Measurements from ENCODE around the gene RTCB. TPM values are rescaled to one million over a fixed set of nuclear protein-coding genes. Genes with fewer than 3 reads are reported as not detected.

RTCB gene
- total RNA-seq, 2 donors from 2014 or later = 52.3 to 92.2 TPM

GRCh38 chr22:32339190-32340012, 72.6 kb downstream of the RTCB start:
- peaks cover 42% of the 10 kb centered on the region for H3K27me3 Mint-ChIP-seq
- ATAC-seq (replicated peaks) = no peak
- no peaks in the 10 kb centered on the region for H3K4me1 Mint-ChIP-seq
- H3K36me3 Mint-ChIP-seq (ENCODE audit: low read depth) = no peaks in the 10 kb centered on the region
- no peaks in the 10 kb centered on the region for H3K9me3 Mint-ChIP-seq
- H3K27ac Mint-ChIP-seq = no peak overlapping the region
- H3K4me3 Mint-ChIP-seq = no peak overlapping the region

- ATAC-seq (replicated peaks) = no peak
- Mint-ChIP-seq H3K4me1 (no peaks in the 10 kb centered on the region), H3K27ac (no peak overlapping the region), H3K9me3 (no peaks in the 10 kb centered on the region), H3K36me3 (ENCODE audit: low read depth) (no peaks in the 10 kb centered on the region), H3K27me3 (peaks cover 44% of the 10 kb centered on the region), H3K4me3 (no peak overlapping the region)
These were observed 73.3 kb downstream of the RTCB start for GRCh38 chr22:32338757-32339156.

Other genes with a start within 250 kb of the RTCB start
- under 1 TPM; 0.24 to 0.30 TPM for gene RFPL2, start 207.2 kb downstream of the RTCB start, total RNA-seq
- gene SLC5A4, start 156.9 kb downstream of the RTCB start, total RNA-seq = not detected
- not detected for gene RFPL3, start 54.4 kb downstream of the RTCB start, total RNA-seq
- gene BPIFC, start 52.2 kb upstream of the RTCB start, total RNA-seq = not detected
- gene FBXO7, start 62.6 kb upstream of the RTCB start, total RNA-seq = 10 to 100 TPM; 76.4 to 79.8 TPM

Measured in activated T-helper 17 cell treated with anti-CD3 and anti-CD28 coated beads, Interleukin-2, amount 50 U/mL, for 72 hours (primary cell).